BE2C (cell line): ENCODE data around the gene HTRA2.
A peak's percentile ranks its signal among the peaks of the same experiment; 100 is the strongest.

Experiments used
- DNase-seq: peaks from one replicate; pipeline ENCODE4 v3.0.0-alpha.2; 2020
- H3K27me3 ChIP-seq: fragments of 250-450 bp; sonication (Bioruptor Pico); 2 replicates; pipeline ENCODE4 v1.5.1; 2020; ENCODE audit warnings: mild to moderate bottlenecking
- H3K36me3 ChIP-seq: fragments of 250-450 bp; sonication (Bioruptor Pico); 2 replicates; pipeline ENCODE4 v1.5.1; 2020; ENCODE audit warnings: mild to moderate bottlenecking
- H3K4me1 ChIP-seq: fragments of 250-450 bp; sonication (Bioruptor Pico); 2 replicates; pipeline ENCODE4 v1.5.1; 2020
- H3K4me3 ChIP-seq: 2 replicates; pipeline ENCODE4 v1.5.1; 2011; ENCODE audit warnings: low read depth, low read length
- H3K9me3 ChIP-seq: fragments of 250-450 bp; sonication (Bioruptor Pico); 2 replicates; pipeline ENCODE4 v1.5.1; 2020
- CTCF ChIP-seq: IDR thresholded peaks from 2 replicates; pipeline ENCODE4 v1.5.1; 2012; ENCODE audit warnings: mild to moderate bottlenecking, low read depth, low read length

Gene HTRA2

GRCh38 chr2:74552914-74553811 lies 23.4 kb downstream of the HTRA2 start:
- peak; percentile 42 for DNase-seq
- H3K4me1 ChIP-seq: no peaks in the 10 kb centered on the region
- H3K4me3 ChIP-seq: peak overlapping the region; percentile 69
- no peaks in the 10 kb centered on the region for H3K9me3 ChIP-seq
- no peak for TF ChIP-seq CTCF
- H3K27me3 ChIP-seq: no peaks in the 10 kb centered on the region
- no peaks in the 10 kb centered on the region; the same call in 1 of the 2 replicates for H3K36me3 ChIP-seq

- no peak for TF ChIP-seq CTCF
- no peaks in the 10 kb centered on the region for H3K4me1 ChIP-seq
- DNase-seq: peak; percentile 77
- H3K36me3 ChIP-seq: no peaks in the 10 kb centered on the region; the same call in 1 of the 2 replicates
- peak within 1 kb of the TSS; percentile 69 for H3K4me3 ChIP-seq
- no peaks in the 10 kb centered on the region for H3K27me3 ChIP-seq
- H3K9me3 ChIP-seq: no peaks in the 10 kb centered on the region
Measured at GRCh38 chr2:74553892-74554819, 24.4 kb downstream of the HTRA2 start, which contains the start of the genes DOK1 and LOXL3. TSS of gene DOK1 (plus strand) at chr2:74554720. CDS start at chr2:74554755, 35 bp downstream. TSS of gene LOXL3 (minus strand) at chr2:74553942. CDS start at chr2:74552634, 1,308 bp downstream.

GRCh38 chr2:74554820-74555531 lies 25.2 kb downstream of the HTRA2 start:
- Histone ChIP-seq H3K4me1 (no peaks in the 10 kb centered on the region), H3K9me3 (no peaks in the 10 kb centered on the region), H3K4me3 (peak overlapping the region; percentile 69; the same call in 1 of the 2 replicates), H3K27me3 (no peaks in the 10 kb centered on the region), H3K36me3 (no peaks in the 10 kb centered on the region; the same call in 1 of the 2 replicates)
- TF ChIP-seq CTCF: no peak
- no peak for DNase-seq

- no peak for TF ChIP-seq CTCF
- no peaks in the 10 kb centered on the region for H3K27me3 ChIP-seq
- no peaks in the 10 kb centered on the region for H3K4me1 ChIP-seq
- H3K4me3 ChIP-seq: no peak overlapping the region
- no peak for DNase-seq
- no peaks in the 10 kb centered on the region; the same call in 1 of the 2 replicates for H3K36me3 ChIP-seq
- no peaks in the 10 kb centered on the region for H3K9me3 ChIP-seq
Measured at GRCh38 chr2:74555610-74556103, 25.9 kb downstream of the HTRA2 start.

GRCh38 chr2:74556159-74556558 lies 26.4 kb downstream of the HTRA2 start:
- no peaks in the 10 kb centered on the region for H3K27me3 ChIP-seq
- no peaks in the 10 kb centered on the region for H3K4me1 ChIP-seq
- no peak overlapping the region for H3K4me3 ChIP-seq
- H3K9me3 ChIP-seq: no peaks in the 10 kb centered on the region
- DNase-seq: no peak
- H3K36me3 ChIP-seq: no peaks in the 10 kb centered on the region; the same call in 1 of the 2 replicates
- TF ChIP-seq CTCF: no peak
